ENCODE data around the gene ERC2.

The ERC2 gene

GRCh38 chr3:55531321-55531720 lies 936.9 kb downstream of the ERC2 start:
- H3K36me3 ChIP-seq (ENCODE audit: control insufficient read depth in 2 of 2, insufficient read depth in 1 of 2, low read length in 2 of 2) = no peaks in the 10 kb centered on the region
- no peaks in the 10 kb centered on the region for H3K9me3 ChIP-seq (ENCODE audit: control insufficient read depth, insufficient read depth, low read depth, low read length)
- 0 out of 2 replicates have a peak overlapping the region, but pooled peaks have one; percentile 12 for H3K27ac ChIP-seq (ENCODE audit: extremely low read depth, low read depth, low read length)
- TF ChIP-seq ZBTB20 (tag by site-specific recombination; IDR thresholded peaks at IDR 0.05) (0 out of 2 replicates have a peak, but pooled peaks have one; percentile 11), ZNF768 (tag by site-specific recombination; IDR thresholded peaks at IDR 0.05) (no peak), FEZF1 (tag by site-specific recombination; IDR thresholded peaks at IDR 0.05) (peak; percentile 64)
- H3K4me3 ChIP-seq (ENCODE audit: low read depth, low read length) = no peak overlapping the region
- ChIA-PET POLR2A (no interaction called here), CTCF (no interaction called here)
- no peaks in the 10 kb centered on the region for H3K4me1 ChIP-seq (ENCODE audit: control insufficient read depth, insufficient read depth, low read length)

DNA sequence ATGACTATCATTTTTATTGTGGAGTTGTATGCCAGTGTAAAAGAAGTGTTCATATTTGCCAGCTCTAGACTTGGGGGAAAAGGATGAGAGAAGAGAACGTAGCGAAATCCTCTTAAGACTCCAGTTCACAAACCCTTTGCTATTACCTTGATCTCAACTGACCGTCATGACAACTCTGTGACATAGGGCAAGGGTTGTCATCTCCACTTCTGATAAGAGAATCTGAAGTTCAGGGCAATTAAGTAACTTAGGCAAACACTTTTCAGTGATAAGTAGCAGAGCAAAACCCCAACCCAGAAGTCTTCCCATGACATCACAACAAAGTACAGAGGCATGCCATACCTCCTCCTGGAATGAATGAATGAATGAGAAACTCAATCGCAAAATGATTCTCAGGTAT lies 940.9 kb downstream of the ERC2 start:
- Histone ChIP-seq H3K9me3 (ENCODE audit: control insufficient read depth, insufficient read depth, low read depth, low read length) (no peaks in the 10 kb centered on the region), H3K27ac (ENCODE audit: extremely low read depth, low read depth, low read length) (no peak overlapping the region), H3K4me3 (ENCODE audit: low read depth, low read length) (no peak overlapping the region), H3K4me1 (ENCODE audit: control insufficient read depth, insufficient read depth, low read length) (no peaks in the 10 kb centered on the region), H3K36me3 (ENCODE audit: control insufficient read depth in 2 of 2, insufficient read depth in 1 of 2, low read length in 2 of 2) (no peaks in the 10 kb centered on the region)
- CTCF ChIA-PET = interaction anchor here (1.3 kb wide), 1 partner anchor 82 kb away, joined by 3 read pairs; no protein-coding TSS in a partner anchor
- TF ChIP-seq ZNF10 (tag by site-specific recombination; IDR thresholded peaks at IDR 0.05) (no peak), ZNF16 (tag by site-specific recombination; IDR thresholded peaks at IDR 0.05; ENCODE audit: low read depth) (no peak), ZNF544 (tag by site-specific recombination; IDR thresholded peaks at IDR 0.05) (no peak), ZNF645 (tag by site-specific recombination; IDR thresholded peaks at IDR 0.05) (no peak), ZNF639 (tag by site-specific recombination; IDR thresholded peaks at IDR 0.05) (no peak), ZNF350 (tag by site-specific recombination; IDR thresholded peaks at IDR 0.05) (no peak), RBAK (tag by site-specific recombination; IDR thresholded peaks at IDR 0.05) (no peak), TCF7L2 (IDR thresholded peaks at IDR 0.05; ENCODE audit: borderline replicate concordance, low read depth, low read length) (no peak)
- TF ChIP-seq, protein P1, sequence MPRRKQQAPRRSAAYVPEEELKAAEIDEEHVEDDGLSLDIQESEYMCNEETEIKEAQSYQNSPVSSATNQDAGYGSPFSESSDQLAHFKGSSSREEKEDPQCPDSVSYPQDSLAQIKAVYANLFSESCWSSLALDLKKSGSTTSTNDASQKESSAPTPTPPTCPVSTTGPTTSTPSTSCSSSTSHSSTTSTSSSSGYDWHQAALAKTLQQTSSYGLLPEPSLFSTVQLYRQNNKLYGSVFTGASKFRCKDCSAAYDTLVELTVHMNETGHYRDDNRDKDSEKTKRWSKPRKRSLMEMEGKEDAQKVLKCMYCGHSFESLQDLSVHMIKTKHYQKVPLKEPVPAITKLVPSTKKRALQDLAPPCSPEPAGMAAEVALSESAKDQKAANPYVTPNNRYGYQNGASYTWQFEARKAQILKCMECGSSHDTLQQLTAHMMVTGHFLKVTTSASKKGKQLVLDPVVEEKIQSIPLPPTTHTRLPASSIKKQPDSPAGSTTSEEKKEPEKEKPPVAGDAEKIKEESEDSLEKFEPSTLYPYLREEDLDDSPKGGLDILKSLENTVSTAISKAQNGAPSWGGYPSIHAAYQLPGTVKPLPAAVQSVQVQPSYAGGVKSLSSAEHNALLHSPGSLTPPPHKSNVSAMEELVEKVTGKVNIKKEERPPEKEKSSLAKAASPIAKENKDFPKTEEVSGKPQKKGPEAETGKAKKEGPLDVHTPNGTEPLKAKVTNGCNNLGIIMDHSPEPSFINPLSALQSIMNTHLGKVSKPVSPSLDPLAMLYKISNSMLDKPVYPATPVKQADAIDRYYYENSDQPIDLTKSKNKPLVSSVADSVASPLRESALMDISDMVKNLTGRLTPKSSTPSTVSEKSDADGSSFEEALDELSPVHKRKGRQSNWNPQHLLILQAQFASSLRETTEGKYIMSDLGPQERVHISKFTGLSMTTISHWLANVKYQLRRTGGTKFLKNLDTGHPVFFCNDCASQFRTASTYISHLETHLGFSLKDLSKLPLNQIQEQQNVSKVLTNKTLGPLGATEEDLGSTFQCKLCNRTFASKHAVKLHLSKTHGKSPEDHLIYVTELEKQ (tag by site-specific recombination; IDR thresholded peaks at IDR 0.05; ENCODE audit: borderline replicate concordance) = no peak
- POLR2A ChIA-PET = no interaction called here

DNA sequence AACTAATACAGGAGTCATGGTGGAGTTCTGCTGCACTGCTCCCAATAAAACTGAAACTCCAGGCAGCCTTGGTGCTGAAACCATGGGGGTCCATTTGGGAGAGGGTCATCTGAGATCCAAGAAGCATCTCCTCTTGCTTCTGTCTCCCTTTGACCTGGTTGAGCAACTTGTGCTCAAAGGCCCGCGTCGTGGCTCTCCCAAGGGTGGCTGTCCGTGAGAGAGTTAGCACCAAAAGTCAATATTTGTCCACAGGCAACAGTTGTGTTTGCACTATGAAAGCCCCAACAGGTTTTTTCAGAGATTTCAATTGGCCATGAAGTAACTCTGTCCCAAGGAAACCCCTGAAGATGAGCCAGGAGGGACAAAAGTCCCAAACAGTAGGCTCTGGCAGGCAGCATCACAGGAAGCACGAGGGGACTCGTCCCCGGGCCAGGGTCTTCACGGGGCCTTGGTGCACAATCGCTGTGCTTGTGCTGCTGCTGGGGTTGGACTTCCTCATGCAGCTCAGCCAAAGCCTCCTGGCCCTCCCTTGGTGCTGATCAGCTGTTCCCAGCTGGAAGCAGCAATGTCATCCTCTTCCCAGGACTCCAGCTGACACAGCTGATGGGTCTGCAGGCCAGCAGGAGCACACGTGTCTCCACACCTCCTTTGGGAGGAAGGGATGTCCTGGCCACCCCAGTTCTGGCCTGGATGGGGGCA lies 941.8 kb downstream of the ERC2 start:
- ChIA-PET POLR2A (no interaction called here), CTCF (no interaction called here)
- Histone ChIP-seq H3K9me3 (ENCODE audit: control insufficient read depth, insufficient read depth, low read depth, low read length) (no peaks in the 10 kb centered on the region), H3K4me1 (ENCODE audit: control insufficient read depth, insufficient read depth, low read length) (peaks cover 2% of the 10 kb centered on the region; the same call in 1 of the 2 replicates), H3K27ac (ENCODE audit: extremely low read depth, low read depth, low read length) (no peak overlapping the region), H3K36me3 (ENCODE audit: control insufficient read depth in 2 of 2, insufficient read depth in 1 of 2, low read length in 2 of 2) (no peaks in the 10 kb centered on the region), H3K4me3 (ENCODE audit: low read depth, low read length) (no peak overlapping the region)
- TF ChIP-seq ZNF623 (tag by site-specific recombination; IDR thresholded peaks at IDR 0.05) = no peak
- TF ChIP-seq ZIC2 (tag by site-specific recombination; IDR thresholded peaks at IDR 0.05) = peak; percentile 79
- no peak for TF ChIP-seq HOXC10 (CRISPR knock-in tag; IDR thresholded peaks at IDR 0.05)
- TF ChIP-seq ZBTB20 (tag by site-specific recombination; IDR thresholded peaks at IDR 0.05) = no peak
- TF ChIP-seq ZNF146 (tag by site-specific recombination; IDR thresholded peaks at IDR 0.05) = no peak
- TF ChIP-seq ZNF311 (tag by site-specific recombination; IDR thresholded peaks at IDR 0.05; ENCODE audit: borderline replicate concordance) = no peak
- peak; percentile 64 for TF ChIP-seq SCRT2 (tag by site-specific recombination; IDR thresholded peaks at IDR 0.05)
- no peak for TF ChIP-seq ZNF596 (tag by site-specific recombination; IDR thresholded peaks at IDR 0.05)

All from HEK293 (cell line).